NOMO-1 (cell line): Measurements from ENCODE around the gene ZNF24.
A peak's percentile ranks its signal among the peaks of the same experiment; 100 is the strongest.

Source experiments
- DNase-seq, 2 experiments: peaks; one replicate each; lab custom pipeline; 2025; ENCODE audit not compliant: unreplicated experiment in 2 of 2; lab: John Stamatoyannopoulos, UW

ZNF24 gene

DNA sequence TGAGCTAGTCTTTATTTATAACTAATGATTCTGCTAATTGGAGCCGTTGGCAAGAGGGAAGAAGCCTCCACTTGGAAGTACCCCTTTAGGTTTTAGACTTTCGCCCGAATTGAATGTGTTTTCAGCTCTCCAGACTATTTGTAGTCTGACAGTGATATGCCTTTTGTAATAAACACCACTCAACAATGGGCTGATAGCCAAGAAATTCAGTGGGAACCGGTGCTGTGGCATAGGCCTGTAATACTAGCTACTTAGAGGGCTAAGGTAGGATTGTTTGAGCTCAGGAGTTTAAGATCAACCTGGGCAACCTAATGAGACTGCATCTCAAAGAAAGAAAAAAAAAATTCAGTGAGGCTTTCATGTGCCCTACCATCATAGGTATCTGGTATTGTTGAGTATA, 40.6 kb downstream of the ZNF24 start:
- DNase-seq: no peak

GRCh38 chr18:35296060-35296459, 48.2 kb downstream of the ZNF24 start:
- DNase-seq: no peak

DNA sequence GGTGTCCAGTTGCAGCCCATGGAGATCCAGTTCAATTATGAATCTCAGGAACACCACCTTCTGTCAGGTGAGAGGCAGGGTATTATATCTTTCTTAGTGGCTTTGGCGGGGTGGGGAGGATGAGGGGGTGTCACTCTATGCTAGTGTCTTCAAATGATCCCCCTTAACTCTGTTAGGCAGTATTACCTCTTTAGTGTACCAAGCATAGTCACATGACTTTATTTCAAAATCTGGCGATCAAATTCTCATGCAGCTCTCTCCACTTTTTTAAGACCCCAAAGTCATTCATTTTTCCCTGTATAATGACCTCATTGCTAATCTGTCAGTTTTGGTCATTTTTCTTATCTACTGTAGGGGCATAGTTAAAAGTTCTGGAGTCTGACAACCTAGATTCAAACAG, 53.1 kb downstream of the ZNF24 start:
- DNase-seq: no peak

DNA sequence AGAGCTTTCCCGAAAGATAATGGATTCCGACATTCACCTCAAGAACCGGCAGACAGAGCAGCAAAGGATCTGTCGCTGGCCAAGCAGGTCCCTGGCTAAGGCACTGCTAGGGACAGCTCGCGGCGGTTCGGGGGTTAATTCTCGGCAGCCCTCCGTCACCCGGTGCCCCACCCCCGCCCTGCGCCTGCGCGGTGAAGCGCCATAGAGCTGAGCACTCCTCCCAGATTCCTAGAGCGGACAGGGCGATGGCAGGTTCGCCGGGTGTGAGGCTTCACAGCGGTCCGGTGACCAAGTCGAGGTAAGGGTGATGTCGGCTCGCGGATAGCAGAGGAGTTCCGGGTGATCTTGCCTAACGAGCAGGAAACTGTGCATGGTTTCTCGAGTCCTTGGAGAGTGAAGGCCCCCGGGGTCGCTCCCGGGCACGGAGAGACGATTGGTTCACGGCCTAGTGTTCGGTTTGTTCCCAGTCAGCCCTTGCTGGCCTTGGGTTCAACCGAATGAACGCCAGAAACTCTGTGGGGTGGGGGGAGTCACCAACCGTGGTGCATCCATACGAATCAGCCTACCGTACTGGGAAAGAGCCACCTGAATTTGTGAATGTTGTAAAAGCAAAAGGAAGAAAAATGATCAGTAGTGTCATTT, 54.0 kb downstream of the ZNF24 start, which contains the start of gene ZSCAN30:
Gene ZSCAN30, minus strand, starts transcription at position 136 of the 642 bp plus-strand sequence. CDS start 25,877 bp downstream, outside the sequence.
- peak; percentile 87 to 94 for DNase-seq

- DNase-seq: no peak
Measured at GRCh38 chr18:35289727-35290093, 54.5 kb downstream of the ZNF24 start.

- no peak for DNase-seq
Measured at GRCh38 chr18:35289293-35289692, 54.9 kb downstream of the ZNF24 start.

DNA sequence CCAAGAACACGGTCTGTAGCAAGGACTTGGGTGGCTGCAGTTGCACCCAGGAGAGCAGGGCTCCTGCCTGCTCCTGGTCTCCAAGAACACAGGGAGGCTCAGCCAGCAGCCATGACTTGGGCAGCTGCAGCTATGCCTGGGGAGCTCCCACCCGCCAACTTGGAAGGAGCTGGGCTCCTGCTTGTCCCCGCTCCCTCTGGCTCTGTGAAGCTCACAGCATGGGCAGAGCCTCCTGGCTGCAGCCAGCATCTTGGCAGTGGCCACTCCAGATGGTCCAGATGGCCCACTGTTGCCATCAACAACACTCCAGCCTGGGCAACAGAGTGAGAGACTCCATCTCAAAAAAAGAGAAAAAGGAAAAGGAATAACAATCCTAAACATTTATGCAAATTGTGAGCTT, 59.4 kb downstream of the ZNF24 start:
- no peak for DNase-seq

DNA sequence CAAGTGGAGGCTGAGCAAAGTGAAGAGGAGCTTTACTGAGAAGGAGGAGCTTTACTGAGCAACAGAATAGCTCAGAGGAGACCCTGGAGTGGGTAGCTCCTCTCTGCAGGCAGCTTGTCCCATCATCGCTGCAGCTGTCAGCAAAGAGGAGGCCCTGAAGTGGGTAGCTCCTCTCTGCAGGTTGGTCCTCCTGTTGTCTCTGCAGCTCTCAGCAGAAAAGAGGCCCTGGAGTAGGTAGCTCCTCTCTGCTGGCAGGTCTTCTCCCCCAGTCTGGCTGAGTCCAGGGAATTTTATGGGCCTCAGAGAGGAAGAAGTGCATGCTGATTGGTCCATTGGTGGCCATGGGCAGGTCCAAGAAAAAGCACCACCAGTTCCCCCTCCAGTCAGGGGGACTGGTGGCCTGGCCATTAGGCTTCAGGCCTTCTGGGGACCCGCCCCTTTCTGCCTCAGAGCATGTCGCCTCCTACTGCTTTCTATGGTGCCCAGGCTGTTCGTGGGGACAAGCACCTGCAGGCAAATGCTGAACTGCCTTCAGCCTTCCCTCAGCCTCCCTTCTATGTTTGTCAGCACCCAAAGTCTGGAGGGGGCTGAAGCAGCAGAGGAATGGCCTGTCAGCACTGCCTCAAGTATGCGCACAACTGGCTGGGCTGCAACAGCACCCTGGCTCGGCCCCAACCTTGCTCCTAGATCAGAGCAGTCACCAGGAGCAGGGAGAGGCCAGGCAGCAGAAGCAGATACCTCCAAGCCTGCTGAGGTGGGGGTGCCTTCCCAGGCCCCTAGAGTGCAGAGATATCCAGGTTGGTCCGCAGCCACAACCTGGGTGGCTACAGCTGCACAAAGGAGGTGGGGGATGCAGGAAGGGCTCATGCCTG, 60.1 kb downstream of the ZNF24 start:
- DNase-seq: no peak

DNA sequence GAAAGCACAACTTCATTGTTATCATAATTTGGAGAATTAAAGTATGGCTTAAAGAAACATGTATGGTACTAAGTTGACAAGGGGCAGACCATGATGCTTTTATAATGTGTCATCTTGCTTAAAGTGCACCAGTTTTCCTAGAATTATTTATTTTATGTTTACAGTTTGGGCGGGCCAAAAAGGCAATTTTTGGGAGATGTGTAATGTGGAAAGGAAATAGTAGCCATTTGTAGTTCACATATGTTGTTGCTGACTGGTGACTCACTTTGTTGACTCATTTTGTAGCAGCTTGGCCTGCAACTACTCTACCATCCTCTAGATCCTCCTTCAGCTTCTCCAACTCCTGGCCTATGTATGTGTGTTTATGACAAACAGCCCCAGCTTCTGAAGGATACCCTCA, 61.9 kb downstream of the ZNF24 start:
- DNase-seq: no peak
